ENCODE results near the gene DDX53. TPM values are rescaled to one million over a fixed set of nuclear protein-coding genes. Genes with fewer than 3 reads are reported as not detected.

Gene DDX53
- total RNA-seq, 1 donor: not detected

- H3K36me3 ChIP-seq (ENCODE audit: insufficient read depth, low read length): no peaks in the 10 kb centered on the region
- no peak overlapping the region for H3K4me2 ChIP-seq (ENCODE audit: insufficient read depth, low read length)
- DNase-seq (ENCODE audit: insufficient read length, low spot score, missing footprints): no peak
- no peaks in the 10 kb centered on the region for H4K20me1 ChIP-seq (ENCODE audit: insufficient read depth, low read length)
- H3K4me1 ChIP-seq (ENCODE audit: insufficient read depth, low read length): no peaks in the 10 kb centered on the region
- TF ChIP-seq CTCF (IDR thresholded peaks at IDR 0.05; ENCODE audit: extremely low read depth, low read depth, low read length): no peak
- H3K79me2 ChIP-seq (ENCODE audit: insufficient read depth, low read length): no peaks in the 10 kb centered on the region
- no peak overlapping the region for H3K27ac ChIP-seq (ENCODE audit: low read depth, low read length)
- no peaks in the 10 kb centered on the region for H3K9me3 ChIP-seq (ENCODE audit: low read depth, low read length)
- no peak overlapping the region for H3K4me3 ChIP-seq (ENCODE audit: insufficient read depth, low read length)
- no peaks in the 10 kb centered on the region for H3K27me3 ChIP-seq (ENCODE audit: insufficient read depth, low read length)
- H2AFZ ChIP-seq (ENCODE audit: low read length): no peak overlapping the region
Observed at GRCh38 chrX:22970861-22971260, 28.9 kb upstream of the DDX53 start.

DNA sequence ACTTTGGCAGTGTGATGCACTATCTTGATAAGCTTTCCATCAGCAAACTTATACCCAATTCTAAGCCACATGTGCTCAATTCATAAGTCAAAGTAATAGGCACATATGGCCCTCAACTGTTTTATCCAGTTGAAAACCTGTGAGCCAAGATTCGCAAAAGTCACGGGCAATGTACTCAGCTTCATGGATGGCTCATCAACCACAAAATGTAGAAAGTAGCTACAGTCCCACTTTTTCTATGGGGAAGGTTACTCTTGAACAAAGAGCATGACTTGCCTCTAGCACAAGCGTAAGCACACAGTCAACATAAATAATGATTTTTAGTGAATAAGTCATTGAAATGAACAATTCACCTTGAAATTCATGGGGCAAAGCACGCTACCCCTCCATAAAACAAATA, 25.1 kb upstream of the DDX53 start:
- Histone ChIP-seq H3K36me3 (ENCODE audit: insufficient read depth, low read length) (no peaks in the 10 kb centered on the region), H3K27ac (ENCODE audit: low read depth, low read length) (no peak overlapping the region), H3K4me3 (ENCODE audit: insufficient read depth, low read length) (no peak overlapping the region), H3K4me2 (ENCODE audit: insufficient read depth, low read length) (no peak overlapping the region), H3K79me2 (ENCODE audit: insufficient read depth, low read length) (no peaks in the 10 kb centered on the region), H3K4me1 (ENCODE audit: insufficient read depth, low read length) (no peaks in the 10 kb centered on the region), H3K9me3 (ENCODE audit: low read depth, low read length) (no peaks in the 10 kb centered on the region), H4K20me1 (ENCODE audit: insufficient read depth, low read length) (no peaks in the 10 kb centered on the region), H2AFZ (ENCODE audit: low read length) (no peak overlapping the region), H3K27me3 (ENCODE audit: insufficient read depth, low read length) (no peaks in the 10 kb centered on the region)
- TF ChIP-seq CTCF (IDR thresholded peaks at IDR 0.05; ENCODE audit: extremely low read depth, low read depth, low read length): no peak
- no peak for DNase-seq (ENCODE audit: insufficient read length, low spot score, missing footprints)

GRCh38 chrX:22975786-22976185, 24.0 kb upstream of the DDX53 start:
- Histone ChIP-seq H3K27me3 (ENCODE audit: insufficient read depth, low read length) (no peaks in the 10 kb centered on the region), H3K27ac (ENCODE audit: low read depth, low read length) (no peak overlapping the region), H3K4me1 (ENCODE audit: insufficient read depth, low read length) (no peaks in the 10 kb centered on the region), H2AFZ (ENCODE audit: low read length) (no peak overlapping the region), H4K20me1 (ENCODE audit: insufficient read depth, low read length) (no peaks in the 10 kb centered on the region), H3K79me2 (ENCODE audit: insufficient read depth, low read length) (no peaks in the 10 kb centered on the region), H3K4me3 (ENCODE audit: insufficient read depth, low read length) (no peak overlapping the region), H3K4me2 (ENCODE audit: insufficient read depth, low read length) (no peak overlapping the region), H3K36me3 (ENCODE audit: insufficient read depth, low read length) (no peaks in the 10 kb centered on the region), H3K9me3 (ENCODE audit: low read depth, low read length) (no peaks in the 10 kb centered on the region)
- DNase-seq (ENCODE audit: insufficient read length, low spot score, missing footprints): no peak
- TF ChIP-seq CTCF (IDR thresholded peaks at IDR 0.05; ENCODE audit: extremely low read depth, low read depth, low read length): no peak

DNA sequence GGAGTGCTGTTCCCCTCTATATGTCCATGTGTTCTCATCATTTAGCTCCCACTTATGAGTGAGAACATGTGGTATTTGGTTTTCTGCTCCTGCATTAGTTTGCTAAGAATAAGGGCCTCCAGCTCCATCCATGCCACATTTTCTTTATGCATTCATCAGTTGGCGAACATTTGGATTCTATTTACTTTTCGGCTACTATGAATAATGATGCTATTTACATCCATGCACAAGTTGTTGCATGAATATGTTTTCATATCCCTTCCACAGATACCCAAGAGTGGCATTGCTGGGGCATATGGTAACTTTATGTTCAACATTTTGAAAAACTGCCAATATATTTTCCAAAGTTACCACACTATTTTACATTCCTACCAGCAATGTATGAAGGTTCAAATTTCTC, 13.8 kb upstream of the DDX53 start:
- Histone ChIP-seq H3K79me2 (ENCODE audit: insufficient read depth, low read length) (no peaks in the 10 kb centered on the region), H3K27ac (ENCODE audit: low read depth, low read length) (no peak overlapping the region)

More for the DNA sequence above, 13.8 kb upstream of the DDX53 start:
- H3K4me1 ChIP-seq (ENCODE audit: insufficient read depth, low read length): no peaks in the 10 kb centered on the region
- H3K36me3 ChIP-seq (ENCODE audit: insufficient read depth, low read length): no peaks in the 10 kb centered on the region
- no peaks in the 10 kb centered on the region for H4K20me1 ChIP-seq (ENCODE audit: insufficient read depth, low read length)
- no peaks in the 10 kb centered on the region for H3K9me3 ChIP-seq (ENCODE audit: low read depth, low read length)
- H2AFZ ChIP-seq (ENCODE audit: low read length): no peak overlapping the region
- DNase-seq (ENCODE audit: insufficient read length, low spot score, missing footprints): no peak
- no peaks in the 10 kb centered on the region for H3K27me3 ChIP-seq (ENCODE audit: insufficient read depth, low read length)
- no peak overlapping the region for H3K4me2 ChIP-seq (ENCODE audit: insufficient read depth, low read length)
- no peak overlapping the region for H3K4me3 ChIP-seq (ENCODE audit: insufficient read depth, low read length)
- no peak for TF ChIP-seq CTCF (IDR thresholded peaks at IDR 0.05; ENCODE audit: extremely low read depth, low read depth, low read length)
